Measurements from ENCODE around the gene SPECC1. TPM values are rescaled to one million over a fixed set of nuclear protein-coding genes. Genes with fewer than 3 reads are reported as not detected.

The SPECC1 gene
- total RNA-seq, 1 donor from 2014 or later, result 26.9 TPM

- no peaks in the 10 kb centered on the region for H3K4me1 ChIP-seq
- no peaks in the 10 kb centered on the region for H3K27me3 ChIP-seq (ENCODE audit: low read depth)
- intact Hi-C loops (cut with DNase I), result no loop called here
- DNase-seq (no peak), ATAC-seq (no peak)
- H3K9me3 ChIP-seq, result no peaks in the 10 kb centered on the region
- H3K36me3 ChIP-seq, result no peaks in the 10 kb centered on the region
- H3K4me3 ChIP-seq, result no peak overlapping the region
- TF ChIP-seq CTCF (IDR thresholded peaks at IDR 0.05), result no peak
- no peak overlapping the region for H3K27ac ChIP-seq
Measured at GRCh38 chr17:20291853-20292252, 282.7 kb downstream of the SPECC1 start.

GRCh38 chr17:20293501-20293900 is 284.3 kb downstream of the SPECC1 start:
- Histone ChIP-seq H3K36me3 (no peaks in the 10 kb centered on the region), H3K4me3 (no peak overlapping the region), H3K4me1 (no peaks in the 10 kb centered on the region), H3K27me3 (ENCODE audit: low read depth) (no peaks in the 10 kb centered on the region), H3K27ac (no peak overlapping the region), H3K9me3 (no peaks in the 10 kb centered on the region)
- no peak for TF ChIP-seq CTCF (IDR thresholded peaks at IDR 0.05)
- no peak for DNase-seq
- ATAC-seq, result no peak
- intact Hi-C loops (cut with DNase I), result no loop called here

GRCh38 chr17:20294120-20294519 is 285.0 kb downstream of the SPECC1 start:
- intact Hi-C loops (cut with DNase I), result no loop called here
- no peak for ATAC-seq
- DNase-seq, result no peak
- Histone ChIP-seq H3K27ac (no peak overlapping the region), H3K27me3 (ENCODE audit: low read depth) (no peaks in the 10 kb centered on the region), H3K9me3 (no peaks in the 10 kb centered on the region), H3K4me3 (no peak overlapping the region), H3K36me3 (no peaks in the 10 kb centered on the region), H3K4me1 (no peaks in the 10 kb centered on the region)
- no peak for TF ChIP-seq CTCF (IDR thresholded peaks at IDR 0.05)

- no peak for TF ChIP-seq CTCF (IDR thresholded peaks at IDR 0.05)
- no peaks in the 10 kb centered on the region for H3K4me1 ChIP-seq
- DNase-seq, result no peak
- H3K36me3 ChIP-seq, result no peaks in the 10 kb centered on the region
- no peaks in the 10 kb centered on the region for H3K27me3 ChIP-seq (ENCODE audit: low read depth)
- intact Hi-C loops (cut with DNase I), result no loop called here
- no peaks in the 10 kb centered on the region for H3K9me3 ChIP-seq
- H3K4me3 ChIP-seq, result no peak overlapping the region
- H3K27ac ChIP-seq, result no peak overlapping the region
- ATAC-seq, result no peak
Measured at GRCh38 chr17:20299013-20299412, 289.9 kb downstream of the SPECC1 start.

- DNase-seq, result no peak
- H3K27me3 ChIP-seq (ENCODE audit: low read depth), result no peaks in the 10 kb centered on the region
- intact Hi-C loops (cut with DNase I), result no loop called here
- no peak overlapping the region for H3K27ac ChIP-seq
- H3K36me3 ChIP-seq, result no peaks in the 10 kb centered on the region
- no peak overlapping the region for H3K4me3 ChIP-seq
- H3K4me1 ChIP-seq, result no peaks in the 10 kb centered on the region
- no peaks in the 10 kb centered on the region for H3K9me3 ChIP-seq
- ATAC-seq, result no peak
- TF ChIP-seq CTCF (IDR thresholded peaks at IDR 0.05), result no peak
Measured at GRCh38 chr17:20300436-20300934, 291.3 kb downstream of the SPECC1 start.

All from lower lobe of right lung (tissue), 2 donors.